Heart left ventricle (tissue), 16 donors: ENCODE data around the gene MGAT5. TPM values are rescaled to one million over a fixed set of nuclear protein-coding genes. Genes with fewer than 3 reads are reported as not detected.
A peak's percentile ranks its signal among the peaks of the same experiment; 100 is the strongest.

Source experiments
- ATAC-seq, 4 donors: fragments of 200-7000 bp; cut with Tn5 transposase; one replicate each; pipeline ENCODE4 v1.9.1; 2020 to 2022; ENCODE audit warnings: moderate library complexity in 4 of 4, mild to moderate bottlenecking in 3 of 4, moderate number of reproducible peaks in 1 of 4
- DNase-seq, 5 donors: peaks; one replicate each; pipeline ENCODE4 v3.0.0-alpha.2; 2020
- H3K27ac ChIP-seq, 12 donors: fragments of 200-600 bp; sonication (generic) in 4 of 12; one replicate each; pipeline versions ENCODE4 v1.5.0 to v1.8.0; 2016 to 2022; ENCODE audit warnings: mild to moderate bottlenecking in 2 of 12
- H3K27me3 ChIP-seq, 9 donors: fragments of 200-600 bp; sonication (generic) in 2 of 9; one replicate each; pipeline versions ENCODE4 v1.5.1 to v1.8.0; 2016 to 2022; ENCODE audit warnings: mild to moderate bottlenecking in 3 of 9
- H3K36me3 ChIP-seq, 9 donors: fragments of 200-600 bp; sonication (generic) in 2 of 9; one replicate each; pipeline versions ENCODE4 v1.5.0 to v1.8.0; 2018 to 2022; ENCODE audit warnings: mild to moderate bottlenecking in 2 of 9
- H3K4me1 ChIP-seq, 12 donors: fragments of 200-600 bp; sonication (generic) in 4 of 12; one replicate each; pipeline versions ENCODE4 v1.5.0 to v1.8.0; 2016 to 2022; ENCODE audit warnings: mild to moderate bottlenecking in 3 of 12
- H3K4me3 ChIP-seq, 12 donors: fragments of 200-600 bp; sonication (generic) in 4 of 12; one replicate each; pipeline versions ENCODE4 v1.5.0 to v1.8.0; 2017 to 2022; ENCODE audit warnings: mild to moderate bottlenecking in 9 of 12, moderate library complexity in 4 of 12
- H3K9me3 ChIP-seq, 12 donors: fragments of 200-600 bp; sonication (generic) in 4 of 12; one replicate each; pipeline versions ENCODE4 v1.5.0 to v1.8.0; 2016 to 2022; ENCODE audit warnings: mild to moderate bottlenecking in 1 of 12
- POLR2A ChIP-seq, 2 donors: fragments of 450-650 bp; IDR thresholded peaks; one replicate each; pipeline ENCODE4 v1.6.1; 2017; ENCODE audit warnings: antibody characterized with exemption in 2 of 2, mild to moderate bottlenecking in 2 of 2, moderate library complexity in 2 of 2
- WGBS, 4 donors: extraction: QIAGEN DNeasy Blood & Tissue Kit in 2 of 4; methylation state at CpG; one replicate each; pipeline versions ENCODE4 v1.1.5 to v1.1.7; 2013 to 2018; 5-methylcytosine and 5-hydroxymethylcytosine counted together
- intact Hi-C, 10 donors: fragments of 100-400 bp; cut with DNase I; formaldehyde crosslinking; loops; one replicate each; pipeline versions ENCODE4 v1.11.1 to v1.14.2; 2022
- polyA plus RNA-seq, 2 donors: library from polyadenylated mRNA; stranded (reverse); fragments of 200-250 nt; gene quantifications; one replicate each; pipeline ENCODE4 v1.2.3, GENCODE V29; 2013
- total RNA-seq, 9 donors: library from RNA; depleted of rRNA in 2 of 9; stranded (reverse); fragments of >200 nt in 2 of 9; fragmentation: NEBNext Ultra II Directional in 3 of 9; extraction: Animal tissue kit (Norgen Biotek cat#: 25700) in 3 of 9; gene quantifications; one replicate each; pipeline versions ENCODE4 v1.1.0 to v1.2.4, GENCODE V29; 2016 to 2023
- TF ChIP-seq, protein P1 (sequence below), 12 donors: fragments of 200-600 bp; sonication (generic) in 4 of 12; IDR thresholded peaks; one replicate each; pipeline versions ENCODE4 v1.5.0 to v1.8.0; 2018 to 2022; ENCODE audit warnings: antibody characterized with exemption in 12 of 12, mild to moderate bottlenecking in 5 of 12
- donor health status: ischemic (EF 13 %, LVEDD 7.1; RV severe dilation, severe dysfunction).
- donor health status: healthy with polysubstance abuse.
- donor health status: DM: no; HTN: yes; CAD: no.
- donor health status: DM: no; HTN: no; CAD: no.
- donor health status: ischemic (EF 25% LVEDD 6.9; RV normal size, moderate dysfunction).
- donor health status: ischemic (EF 25% LVEDD 5.7; RV mildly dilated, moderate dysfunction).
- donor health status: healthy.
- donor health status: DM: yes; HTN: yes; CAD: no.
- donor health status: ischemic (EF 35%, LVEDD 5.7; RV mildly dilated, moderate dysfunction).
- donor health status: nonischemic (EF 11% LVEDD 7.7; RV severe dilation, severe dysfunction).
- donor health status: DM: yes; HTN: yes; CAD: no.
- donor health status: PGD.
- donor health status: ischemic (EF 29% LVEDD 5.4; RV normal size, mild dysfunction).
- donor health status: nonischemic (EF 23%, LVEDD 6.1; RV moderate dilation, normal function).

The MGAT5 gene
- total and polyA plus RNA-seq, 11 donors: 9.7 to 116 (median 79.3) TPM

DNA sequence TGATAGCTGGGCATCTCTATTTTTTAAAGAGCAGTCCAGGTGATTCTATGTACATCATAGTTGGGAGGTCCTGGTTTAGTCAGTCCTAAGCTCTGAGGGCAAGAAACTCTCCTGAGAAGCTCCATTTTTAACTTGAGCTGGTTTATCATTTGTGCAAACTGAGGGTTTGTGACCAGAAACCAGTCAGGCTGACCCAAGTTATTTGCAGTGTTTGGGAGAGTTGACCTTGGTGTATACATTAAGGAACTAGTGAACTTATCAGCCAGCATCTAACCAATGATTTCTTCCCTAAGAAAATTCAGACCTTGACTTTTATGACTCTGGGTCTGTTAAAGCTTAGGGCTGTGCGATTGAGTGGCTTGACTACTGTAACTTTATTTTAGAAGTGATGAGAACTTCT lies 10.6 kb upstream of the MGAT5 start:
- TF ChIP-seq POLR2A (IDR thresholded peaks at IDR 0.05): no peak
- TF ChIP-seq, protein P1, sequence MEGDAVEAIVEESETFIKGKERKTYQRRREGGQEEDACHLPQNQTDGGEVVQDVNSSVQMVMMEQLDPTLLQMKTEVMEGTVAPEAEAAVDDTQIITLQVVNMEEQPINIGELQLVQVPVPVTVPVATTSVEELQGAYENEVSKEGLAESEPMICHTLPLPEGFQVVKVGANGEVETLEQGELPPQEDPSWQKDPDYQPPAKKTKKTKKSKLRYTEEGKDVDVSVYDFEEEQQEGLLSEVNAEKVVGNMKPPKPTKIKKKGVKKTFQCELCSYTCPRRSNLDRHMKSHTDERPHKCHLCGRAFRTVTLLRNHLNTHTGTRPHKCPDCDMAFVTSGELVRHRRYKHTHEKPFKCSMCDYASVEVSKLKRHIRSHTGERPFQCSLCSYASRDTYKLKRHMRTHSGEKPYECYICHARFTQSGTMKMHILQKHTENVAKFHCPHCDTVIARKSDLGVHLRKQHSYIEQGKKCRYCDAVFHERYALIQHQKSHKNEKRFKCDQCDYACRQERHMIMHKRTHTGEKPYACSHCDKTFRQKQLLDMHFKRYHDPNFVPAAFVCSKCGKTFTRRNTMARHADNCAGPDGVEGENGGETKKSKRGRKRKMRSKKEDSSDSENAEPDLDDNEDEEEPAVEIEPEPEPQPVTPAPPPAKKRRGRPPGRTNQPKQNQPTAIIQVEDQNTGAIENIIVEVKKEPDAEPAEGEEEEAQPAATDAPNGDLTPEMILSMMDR (IDR thresholded peaks at IDR 0.05): no peak
- 40 to 57% (median 43%) methylated on average over 1 of the region's 1 CpG for WGBS, 4 donors
- DNase-seq: no peak
- H3K27me3 ChIP-seq: no peaks in the 10 kb centered on the region
- no peaks in the 10 kb centered on the region for H3K9me3 ChIP-seq
- H3K4me1 ChIP-seq: peaks cover 0 to 74% (median 38%) of the 10 kb centered on the region in 12 donors
- intact Hi-C loops: loop anchor here in 8 of 10 donors (5.0 to 10.0 kb wide), 4 partner anchors 118 to 358 kb away; no protein-coding TSS in a partner anchor
- no peak overlapping the region for H3K27ac ChIP-seq
- H3K36me3 ChIP-seq: no peaks in the 10 kb centered on the region
- ATAC-seq: no peak
- H3K4me3 ChIP-seq: no peak overlapping the region

DNA sequence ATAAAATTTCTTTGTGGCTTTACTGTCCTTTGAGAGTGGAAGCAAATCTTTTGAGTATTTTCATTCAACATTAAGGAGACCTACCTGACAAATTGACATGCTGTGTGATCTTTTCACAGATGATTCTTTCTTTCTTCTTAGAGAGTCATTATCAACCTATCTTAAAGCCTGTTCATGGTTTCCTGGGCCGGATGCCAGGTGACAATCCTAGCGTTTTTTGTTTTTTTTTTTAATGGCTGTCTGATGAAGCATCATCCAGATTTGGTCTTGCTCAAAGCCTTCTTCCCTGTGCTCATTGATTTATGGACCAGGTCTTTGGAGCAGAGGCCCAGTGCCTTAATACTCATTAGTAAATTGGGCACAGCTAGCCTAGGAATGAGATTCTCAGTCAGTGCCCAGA lies 9.8 kb upstream of the MGAT5 start:
- WGBS, 4 donors: 12 to 40% (median 26%) methylated on average over 2 of the region's 2 CpGs
- no peak overlapping the region for H3K27ac ChIP-seq
- no peaks in the 10 kb centered on the region for H3K27me3 ChIP-seq
- peaks cover 2 to 80% (median 44%) of the 10 kb centered on the region in 12 donors for H3K4me1 ChIP-seq
- ATAC-seq: no peak
- no peaks in the 10 kb centered on the region for H3K36me3 ChIP-seq
- H3K4me3 ChIP-seq: no peak overlapping the region
- DNase-seq: no peak
- H3K9me3 ChIP-seq: no peaks in the 10 kb centered on the region
- TF ChIP-seq POLR2A (IDR thresholded peaks at IDR 0.05): no peak
- TF ChIP-seq, protein P1 (IDR thresholded peaks at IDR 0.05): no peak
- intact Hi-C loops: loop anchor here in 8 of 10 donors (2.0 to 10.0 kb wide), 5 partner anchors 119 to 359 kb away; no protein-coding TSS in a partner anchor

DNA sequence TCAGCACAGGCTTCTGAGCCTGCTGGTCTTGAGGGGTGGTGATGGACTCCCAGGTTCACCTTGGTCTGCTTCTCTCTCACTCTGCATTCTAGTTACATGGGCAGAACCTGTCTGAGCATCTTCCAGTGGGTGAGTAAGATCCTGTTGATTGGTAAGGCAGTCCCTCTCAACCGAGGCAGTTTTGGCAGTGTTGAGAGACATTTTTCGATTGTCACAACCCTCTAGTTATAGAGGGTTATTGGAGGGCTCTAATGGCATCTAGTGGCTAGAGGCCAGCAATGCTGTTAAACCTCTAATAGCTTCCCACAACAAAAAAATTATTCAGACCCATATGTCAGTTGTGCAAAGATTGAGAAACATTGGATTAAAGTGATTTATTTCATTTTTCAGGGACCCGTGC lies 9.3 kb upstream of the MGAT5 start:
- 57 to 61% (median 58%) methylated on average over 3 of the region's 3 CpGs for whole genome bisulfite sequencing, 4 donors
- Histone ChIP-seq H3K27me3 (no peaks in the 10 kb centered on the region), H3K4me3 (no peak overlapping the region), H3K36me3 (no peaks in the 10 kb centered on the region), H3K4me1 (peaks cover 3 to 80% (median 49%) of the 10 kb centered on the region in 12 donors), H3K27ac (no peak overlapping the region), H3K9me3 (no peaks in the 10 kb centered on the region)
- TF ChIP-seq, protein P1 (IDR thresholded peaks at IDR 0.05): no peak
- no peak for TF ChIP-seq POLR2A (IDR thresholded peaks at IDR 0.05)
- ATAC-seq (peak in 1 of 4 donors; percentile 18), DNase-seq (no peak)
- intact Hi-C loops: loop anchor here in 8 of 10 donors (2.0 to 10.0 kb wide), 5 partner anchors 120 to 360 kb away; no protein-coding TSS in a partner anchor

DNA sequence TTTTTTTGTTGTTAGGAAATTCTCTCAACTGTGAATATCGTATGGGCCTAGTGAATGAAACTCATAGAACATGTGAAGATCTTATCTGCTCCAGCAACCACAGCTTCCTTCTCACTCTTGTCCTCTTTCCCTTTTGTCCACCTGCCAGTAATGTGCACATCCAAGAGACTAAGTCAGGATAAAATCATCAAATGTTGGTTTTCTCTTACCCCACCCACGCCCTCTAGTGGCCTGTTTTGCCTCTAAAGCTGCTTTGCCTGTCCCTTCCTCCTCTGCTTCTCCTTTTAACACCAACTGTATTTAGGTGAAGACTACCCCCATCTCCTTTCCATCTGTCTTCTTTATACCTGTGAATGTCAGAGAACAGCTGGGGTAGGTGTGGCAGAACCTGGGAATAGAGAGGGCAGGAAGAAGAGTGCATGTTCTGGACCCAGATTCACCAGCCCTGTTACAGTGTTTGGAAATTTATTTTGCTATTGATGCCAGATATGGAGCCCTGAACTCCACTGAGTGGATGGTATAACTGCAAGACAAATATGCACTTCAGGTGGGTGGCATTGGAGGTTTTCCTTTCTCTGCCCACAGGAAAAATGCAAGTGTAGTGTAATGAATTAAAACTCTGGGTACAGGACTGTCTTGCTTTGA lies 8.4 kb upstream of the MGAT5 start:
- intact Hi-C loops: loop anchor here (2.0 to 10.0 kb wide), 7 partner anchors 43 to 361 kb away; no protein-coding TSS in a partner anchor
- no peaks in the 10 kb centered on the region for H3K27me3 ChIP-seq
- DNase-seq: peak; percentile 76 to 86 (median 78)
- peak overlapping the region in 2 of 12 donors; percentile 50 to 52 for H3K27ac ChIP-seq
- ATAC-seq: peak; percentile 41 to 71 (median 64)
- H3K36me3 ChIP-seq: peaks cover 0 to 5% (median 0%) of the 10 kb centered on the region in 9 donors
- H3K4me1 ChIP-seq: peaks cover 3 to 80% (median 53%) of the 10 kb centered on the region in 12 donors
- H3K9me3 ChIP-seq: no peaks in the 10 kb centered on the region
- no peak overlapping the region for H3K4me3 ChIP-seq
- 26 to 34% (median 30%) methylated on average over 2 of the region's 2 CpGs for WGBS, 4 donors
- TF ChIP-seq, protein P1 (IDR thresholded peaks at IDR 0.05): peak; percentile 62 to 84 (median 76)
- TF ChIP-seq POLR2A (IDR thresholded peaks at IDR 0.05): no peak
